AG09319 (cell line): ENCODE results near the gene HPSE.
"Not testable (repeated sequence)": the region's sequence is repeated elsewhere in the genome, so short reads cannot be mapped to it uniquely, and the experiment has no call there.

Experiments
- DNase-seq: peaks from one replicate; pipeline ENCODE4 v3.0.0-alpha.2; 2010; ENCODE audit warnings: low read depth; ENCODE audit errors: extremely low read depth
- CTCF ChIP-seq: IDR thresholded peaks from 2 replicates; pipeline ENCODE4 v1.5.1; 2011; ENCODE audit warnings: low read depth, mild to moderate bottlenecking, inconsistent platforms, low read length, moderate library complexity

Gene HPSE

GRCh38 chr4:83293305-83294046, 41.2 kb downstream of the HPSE start:
- no peak for DNase-seq
- no peak for TF ChIP-seq CTCF

- not testable (repeated sequence) for DNase-seq
Observed at GRCh38 chr4:83290059-83290774, 44.4 kb downstream of the HPSE start.

GRCh38 chr4:83288381-83288780, 46.3 kb downstream of the HPSE start:
- DNase-seq: not testable (repeated sequence)

- peak; percentile 5 for DNase-seq
- TF ChIP-seq CTCF: no peak
Observed at GRCh38 chr4:83285055-83285407, 49.6 kb downstream of the HPSE start.

GRCh38 chr4:83284193-83285054, 50.2 kb downstream of the HPSE start, which contains the start of gene COQ2:
COQ2 (minus strand) TSS chr4:83284798; CDS start chr4:83284764, 34 bp downstream.
- peak; percentile 88 for DNase-seq
- no peak; the same call in 1 of the 2 replicates for TF ChIP-seq CTCF

GRCh38 chr4:83283181-83283580, 51.5 kb downstream of the HPSE start:
- no peak for DNase-seq
- TF ChIP-seq CTCF: no peak

GRCh38 chr4:83282049-83282535, 52.6 kb downstream of the HPSE start:
- TF ChIP-seq CTCF: peak; percentile 70
- DNase-seq: no peak

- no peak for DNase-seq
- no peak; the same call in 1 of the 2 replicates for TF ChIP-seq CTCF
Observed at GRCh38 chr4:83281307-83281706, 53.3 kb downstream of the HPSE start.
